Measurements from ENCODE around the gene IQCE.

The IQCE gene

GRCh38 chr7:2558629-2559282 lies at the start of gene IQCE:
IQCE (plus strand) TSS chr7:2558979; CDS start chr7:2559182, 203 bp downstream.
- no peak within 1 kb of the TSS for H3K27ac ChIP-seq (ENCODE audit: low read length)
- DNase-seq (ENCODE audit: low read depth, low spot score), result peak; percentile 80
- H3K9me3 ChIP-seq (ENCODE audit: control insufficient read depth, insufficient read depth, low read length), result no peaks in the 10 kb centered on the region
- peak within 1 kb of the TSS; percentile 70 for H3K4me3 ChIP-seq (ENCODE audit: low read length)
- WGBS (ENCODE audit: insufficient coverage, insufficient read length), result no CpG with 5 or more reads among the region's 66 CpGs
- H3K4me1 ChIP-seq (ENCODE audit: control insufficient read depth, insufficient read depth, low read length), result peaks cover 2% of the 10 kb centered on the region; the same call in 1 of the 2 replicates
- H3K27me3 ChIP-seq (ENCODE audit: control insufficient read depth, insufficient read depth, low read length), result no peaks in the 10 kb centered on the region
- H3K36me3 ChIP-seq (ENCODE audit: control insufficient read depth, insufficient read depth, low read length), result no peaks in the 10 kb centered on the region

DNA sequence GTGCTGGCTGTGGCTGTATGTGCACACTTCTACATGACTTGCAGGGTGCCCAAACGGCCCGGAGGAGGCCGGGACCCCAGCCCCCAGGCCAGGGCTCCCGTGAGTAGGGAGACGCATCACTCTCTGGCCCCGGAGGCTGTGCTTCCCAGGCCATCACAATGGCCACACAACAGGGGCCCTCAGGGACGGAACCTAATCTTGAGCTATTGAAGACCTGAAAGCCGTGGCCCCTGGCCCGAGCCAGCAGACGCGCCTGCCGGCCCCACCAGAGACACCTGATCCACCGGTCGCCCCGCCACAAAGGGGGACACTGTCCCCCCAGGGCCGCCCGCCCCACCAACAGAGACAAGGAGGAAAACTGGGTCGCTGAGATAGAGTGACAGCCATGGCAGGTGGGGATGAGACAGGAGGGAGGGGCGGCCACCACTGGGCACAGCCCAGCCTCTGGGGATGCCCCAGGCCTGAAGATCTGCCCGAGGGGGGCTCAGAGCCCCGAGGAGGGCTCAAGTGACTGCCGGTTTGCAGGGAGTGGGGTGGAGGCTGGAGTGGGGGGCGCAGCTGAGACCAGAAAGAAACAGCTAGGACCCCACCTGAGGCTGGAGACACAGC lies 49.4 kb upstream of the IQCE start:
- DNase-seq (ENCODE audit: low read depth, low spot score), result no peak
- Histone ChIP-seq H3K27ac (ENCODE audit: low read length) (no peak overlapping the region), H3K9me3 (ENCODE audit: control insufficient read depth, insufficient read depth, low read length) (no peaks in the 10 kb centered on the region), H3K4me3 (ENCODE audit: low read length) (no peak overlapping the region), H3K36me3 (ENCODE audit: control insufficient read depth, insufficient read depth, low read length) (no peaks in the 10 kb centered on the region; the same call in 1 of the 2 replicates), H3K27me3 (ENCODE audit: control insufficient read depth, insufficient read depth, low read length) (no peaks in the 10 kb centered on the region), H3K4me1 (ENCODE audit: control insufficient read depth, insufficient read depth, low read length) (peaks cover 2% of the 10 kb centered on the region; the same call in 1 of the 2 replicates)
- WGBS (ENCODE audit: insufficient coverage, insufficient read length), result no CpG with 5 or more reads among the region's 23 CpGs

DNA sequence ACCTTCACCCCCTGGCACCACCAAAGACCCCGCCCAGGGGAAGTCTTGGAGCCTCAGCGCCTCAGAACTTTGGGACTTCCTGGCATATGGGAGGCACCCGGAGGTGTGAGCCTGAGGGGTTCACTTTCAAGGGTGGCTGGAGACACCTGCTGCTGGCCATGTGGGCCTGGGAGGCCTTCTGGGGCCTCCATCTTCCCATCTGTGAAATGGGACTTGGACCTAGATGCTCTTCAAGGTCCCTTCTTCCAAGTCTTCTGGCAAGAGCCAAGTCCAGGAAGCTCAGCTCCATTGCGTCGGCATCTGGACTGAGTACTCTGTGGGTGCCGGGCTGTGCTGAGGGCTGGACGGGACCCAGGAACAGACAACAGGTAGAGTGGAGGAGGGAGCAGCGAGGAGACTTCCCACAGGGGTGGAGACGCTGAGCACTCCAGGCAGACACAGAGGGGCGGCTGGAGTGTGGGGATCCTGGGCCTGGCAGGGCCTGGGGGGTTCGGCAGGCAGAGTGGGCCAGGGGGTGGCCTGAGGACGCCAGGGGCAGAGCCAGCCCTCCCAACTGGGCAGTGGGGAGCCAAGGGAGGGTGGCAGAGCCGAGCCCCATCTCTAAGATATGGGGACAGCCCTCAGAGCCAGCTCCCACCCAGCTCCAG lies 48.5 kb upstream of the IQCE start:
- no peak overlapping the region for H3K27ac ChIP-seq (ENCODE audit: low read length)
- H3K4me1 ChIP-seq (ENCODE audit: control insufficient read depth, insufficient read depth, low read length), result peaks cover 2% of the 10 kb centered on the region; the same call in 1 of the 2 replicates
- H3K36me3 ChIP-seq (ENCODE audit: control insufficient read depth, insufficient read depth, low read length), result no peaks in the 10 kb centered on the region; the same call in 1 of the 2 replicates
- no peaks in the 10 kb centered on the region for H3K27me3 ChIP-seq (ENCODE audit: control insufficient read depth, insufficient read depth, low read length)
- H3K9me3 ChIP-seq (ENCODE audit: control insufficient read depth, insufficient read depth, low read length), result no peaks in the 10 kb centered on the region
- DNase-seq (ENCODE audit: low read depth, low spot score), result no peak
- WGBS (ENCODE audit: insufficient coverage, insufficient read length), result no CpG with 5 or more reads among the region's 13 CpGs
- no peak overlapping the region for H3K4me3 ChIP-seq (ENCODE audit: low read length)

DNA sequence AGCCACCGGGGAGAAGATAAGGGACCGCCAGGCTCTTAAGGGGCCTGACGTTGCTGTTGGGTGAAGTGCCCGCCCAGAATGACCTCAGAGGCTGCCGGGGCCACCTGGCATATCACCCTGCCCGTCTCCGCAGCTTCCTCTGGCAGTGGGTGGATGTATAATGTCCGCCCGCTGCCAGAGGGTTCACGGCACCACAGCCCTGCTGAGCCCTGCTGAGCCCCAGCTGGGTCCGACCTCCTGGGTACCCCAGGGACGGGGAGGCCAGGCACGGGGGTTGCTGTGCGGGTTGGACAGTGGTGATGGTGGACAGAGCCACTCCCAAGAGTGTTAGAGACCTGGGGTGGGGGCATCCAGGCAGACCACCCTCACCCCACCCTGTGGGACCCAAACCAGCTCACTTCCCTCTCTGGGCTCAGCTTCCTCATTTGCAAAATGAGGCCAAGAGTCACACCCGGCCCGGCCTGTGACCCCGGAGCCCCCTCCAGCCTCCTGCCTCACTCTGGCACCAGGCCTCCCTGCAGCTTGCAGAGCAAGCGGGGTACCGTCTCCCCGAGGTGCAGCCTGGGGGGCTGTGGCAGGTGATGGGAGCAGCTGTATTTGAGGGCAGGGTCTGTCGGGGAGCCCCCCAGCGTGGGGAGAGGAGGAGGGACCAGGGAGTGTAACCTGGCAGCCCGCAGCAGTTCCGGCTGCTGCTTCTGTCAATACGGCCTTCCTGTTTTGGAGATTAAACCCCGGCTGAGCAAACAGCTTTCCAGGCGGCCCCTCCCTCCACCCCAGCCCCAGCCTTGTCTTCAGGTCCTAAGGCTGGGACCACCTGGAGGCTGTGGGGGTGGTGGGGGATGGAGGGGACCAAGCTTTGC lies 47.6 kb upstream of the IQCE start:
- H3K9me3 ChIP-seq (ENCODE audit: control insufficient read depth, insufficient read depth, low read length), result no peaks in the 10 kb centered on the region
- no CpG with 5 or more reads among the region's 27 CpGs for WGBS (ENCODE audit: insufficient coverage, insufficient read length)
- DNase-seq (ENCODE audit: low read depth, low spot score), result no peak
- H3K4me1 ChIP-seq (ENCODE audit: control insufficient read depth, insufficient read depth, low read length), result peaks cover 2% of the 10 kb centered on the region; the same call in 1 of the 2 replicates
- H3K36me3 ChIP-seq (ENCODE audit: control insufficient read depth, insufficient read depth, low read length), result no peaks in the 10 kb centered on the region; the same call in 1 of the 2 replicates
- H3K27me3 ChIP-seq (ENCODE audit: control insufficient read depth, insufficient read depth, low read length), result no peaks in the 10 kb centered on the region
- H3K4me3 ChIP-seq (ENCODE audit: low read length), result no peak overlapping the region
- H3K27ac ChIP-seq (ENCODE audit: low read length), result no peak overlapping the region

DNA sequence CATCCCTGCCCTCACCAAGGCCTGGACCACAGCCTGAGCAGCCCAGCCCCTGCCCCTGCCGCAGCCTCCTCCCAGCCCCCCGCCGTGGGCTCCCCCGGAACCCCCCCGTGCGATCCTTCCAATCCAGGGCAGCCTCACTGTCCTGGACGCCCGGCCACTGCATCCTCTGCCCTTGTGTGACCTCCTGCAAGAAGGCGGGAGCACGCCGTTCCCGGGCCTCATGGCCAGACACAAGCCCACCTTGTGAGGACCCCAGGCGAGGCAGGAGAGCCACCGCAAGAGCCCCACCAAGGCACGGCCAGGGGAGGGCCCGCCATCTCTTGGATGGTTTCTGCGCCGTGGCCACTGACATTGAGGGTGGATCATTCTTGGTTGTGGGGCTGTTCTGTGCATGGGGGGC lies 47.0 kb upstream of the IQCE start:
- Histone ChIP-seq H3K36me3 (ENCODE audit: control insufficient read depth, insufficient read depth, low read length) (no peaks in the 10 kb centered on the region; the same call in 1 of the 2 replicates), H3K27me3 (ENCODE audit: control insufficient read depth, insufficient read depth, low read length) (no peaks in the 10 kb centered on the region), H3K4me3 (ENCODE audit: low read length) (no peak overlapping the region), H3K27ac (ENCODE audit: low read length) (no peak overlapping the region), H3K4me1 (ENCODE audit: control insufficient read depth, insufficient read depth, low read length) (peaks cover 2% of the 10 kb centered on the region; the same call in 1 of the 2 replicates), H3K9me3 (ENCODE audit: control insufficient read depth, insufficient read depth, low read length) (no peaks in the 10 kb centered on the region)
- no CpG with 5 or more reads among the region's 18 CpGs for WGBS (ENCODE audit: insufficient coverage, insufficient read length)
- no peak for DNase-seq (ENCODE audit: low read depth, low spot score)

- Histone ChIP-seq H3K4me3 (ENCODE audit: low read length) (no peak overlapping the region), H3K27ac (ENCODE audit: low read length) (no peak overlapping the region), H3K36me3 (ENCODE audit: control insufficient read depth, insufficient read depth, low read length) (no peaks in the 10 kb centered on the region; the same call in 1 of the 2 replicates), H3K9me3 (ENCODE audit: control insufficient read depth, insufficient read depth, low read length) (no peaks in the 10 kb centered on the region), H3K4me1 (ENCODE audit: control insufficient read depth, insufficient read depth, low read length) (peaks cover 2% of the 10 kb centered on the region; the same call in 1 of the 2 replicates), H3K27me3 (ENCODE audit: control insufficient read depth, insufficient read depth, low read length) (no peaks in the 10 kb centered on the region)
- DNase-seq (ENCODE audit: low read depth, low spot score), result no peak
- WGBS (ENCODE audit: insufficient coverage, insufficient read length), result no CpG with 5 or more reads among the region's 12 CpGs
Measured at GRCh38 chr7:2512179-2512661, 46.6 kb upstream of the IQCE start.

- Histone ChIP-seq H3K36me3 (ENCODE audit: control insufficient read depth, insufficient read depth, low read length) (no peaks in the 10 kb centered on the region; the same call in 1 of the 2 replicates), H3K4me3 (ENCODE audit: low read length) (no peak overlapping the region), H3K27ac (ENCODE audit: low read length) (no peak overlapping the region), H3K4me1 (ENCODE audit: control insufficient read depth, insufficient read depth, low read length) (peaks cover 5% of the 10 kb centered on the region), H3K27me3 (ENCODE audit: control insufficient read depth, insufficient read depth, low read length) (no peaks in the 10 kb centered on the region; the same call in 1 of the 2 replicates), H3K9me3 (ENCODE audit: control insufficient read depth, insufficient read depth, low read length) (no peaks in the 10 kb centered on the region)
- no CpG with 5 or more reads among the region's 3 CpGs for WGBS (ENCODE audit: insufficient coverage, insufficient read length)
- DNase-seq (ENCODE audit: low read depth, low spot score), result no peak
Measured at GRCh38 chr7:2512713-2513112, 46.1 kb upstream of the IQCE start.

GRCh38 chr7:2513702-2514101 lies 45.1 kb upstream of the IQCE start:
- whole genome bisulfite sequencing (ENCODE audit: insufficient coverage, insufficient read length), result no CpG with 5 or more reads among the region's 7 CpGs
- Histone ChIP-seq H3K4me3 (ENCODE audit: low read length) (no peak overlapping the region), H3K9me3 (ENCODE audit: control insufficient read depth, insufficient read depth, low read length) (no peaks in the 10 kb centered on the region), H3K27ac (ENCODE audit: low read length) (no peak overlapping the region), H3K27me3 (ENCODE audit: control insufficient read depth, insufficient read depth, low read length) (peaks cover 4% of the 10 kb centered on the region; the same call in 1 of the 2 replicates), H3K4me1 (ENCODE audit: control insufficient read depth, insufficient read depth, low read length) (peaks cover 10% of the 10 kb centered on the region), H3K36me3 (ENCODE audit: control insufficient read depth, insufficient read depth, low read length) (no peaks in the 10 kb centered on the region; the same call in 1 of the 2 replicates)
- no peak for DNase-seq (ENCODE audit: low read depth, low spot score)

- DNase-seq (ENCODE audit: low read depth, low spot score), result no peak
- H3K9me3 ChIP-seq (ENCODE audit: control insufficient read depth, insufficient read depth, low read length), result no peaks in the 10 kb centered on the region
- no peaks in the 10 kb centered on the region; the same call in 1 of the 2 replicates for H3K36me3 ChIP-seq (ENCODE audit: control insufficient read depth, insufficient read depth, low read length)
- peaks cover 10% of the 10 kb centered on the region for H3K4me1 ChIP-seq (ENCODE audit: control insufficient read depth, insufficient read depth, low read length)
- H3K27me3 ChIP-seq (ENCODE audit: control insufficient read depth, insufficient read depth, low read length), result peaks cover 4% of the 10 kb centered on the region; the same call in 1 of the 2 replicates
- no peak overlapping the region for H3K4me3 ChIP-seq (ENCODE audit: low read length)
- no peak overlapping the region for H3K27ac ChIP-seq (ENCODE audit: low read length)
- no CpG with 5 or more reads among the region's 9 CpGs for WGBS (ENCODE audit: insufficient coverage, insufficient read length)
Measured at GRCh38 chr7:2514473-2515423, 44.0 kb upstream of the IQCE start.

Data from iPS DF 6.9 (cell line).